HFF-Myc (cell line): ENCODE measurements around the gene CCDC87.

Source experiments
- DNase-seq: peaks from one replicate; pipeline ENCODE4 v3.0.0-alpha.2; 2011; ENCODE audit warnings: low read depth; ENCODE audit errors: extremely low read depth
- H3K4me3 ChIP-seq: replicated peaks from 2 replicates; pipeline ENCODE4 v1.5.1; 2011; ENCODE audit warnings: low read depth, mild to moderate bottlenecking, control low read depth, low read length
- CTCF ChIP-seq: IDR thresholded peaks from 2 replicates; pipeline ENCODE4 v1.5.1; 2012; ENCODE audit warnings: mild to moderate bottlenecking, low read depth, low read length, control low read depth; ENCODE audit errors: missing control alignments

Gene CCDC87

GRCh38 chr11:66568124-66568916 lies 24.5 kb downstream of the CCDC87 start, which contains the start of gene CTSF:
CTSF (minus strand) TSS chr11:66568606; CDS start chr11:66568486, 120 bp downstream.
- peak within 1 kb of the TSS; percentile 37 for H3K4me3 ChIP-seq
- peak; percentile 40 for DNase-seq
- no peak for TF ChIP-seq CTCF

GRCh38 chr11:66567787-66568123 lies 25.1 kb downstream of the CCDC87 start:
- no peak for TF ChIP-seq CTCF
- peak overlapping the region; percentile 37 for H3K4me3 ChIP-seq
- DNase-seq = no peak

- no peak overlapping the region for H3K4me3 ChIP-seq
- no peak for TF ChIP-seq CTCF
- DNase-seq = no peak
Observed at GRCh38 chr11:66566221-66566620, 26.6 kb downstream of the CCDC87 start.

GRCh38 chr11:66564984-66565383 lies 27.9 kb downstream of the CCDC87 start:
- no peak for DNase-seq
- H3K4me3 ChIP-seq = no peak overlapping the region
- no peak for TF ChIP-seq CTCF

- DNase-seq = no peak
- no peak overlapping the region for H3K4me3 ChIP-seq
- TF ChIP-seq CTCF = no peak
Observed at GRCh38 chr11:66564538-66564937, 28.3 kb downstream of the CCDC87 start.

- TF ChIP-seq CTCF = no peak
- no peak for DNase-seq
- no peak overlapping the region for H3K4me3 ChIP-seq
Observed at GRCh38 chr11:66563832-66564231, 29.0 kb downstream of the CCDC87 start.
